Measurements from ENCODE around the gene FBXW7. TPM values are rescaled to one million over a fixed set of nuclear protein-coding genes. Genes with fewer than 3 reads are reported as not detected.

FBXW7 gene
- total RNA-seq, 1 experiment from 2014 or later, result 28.9 TPM

DNA sequence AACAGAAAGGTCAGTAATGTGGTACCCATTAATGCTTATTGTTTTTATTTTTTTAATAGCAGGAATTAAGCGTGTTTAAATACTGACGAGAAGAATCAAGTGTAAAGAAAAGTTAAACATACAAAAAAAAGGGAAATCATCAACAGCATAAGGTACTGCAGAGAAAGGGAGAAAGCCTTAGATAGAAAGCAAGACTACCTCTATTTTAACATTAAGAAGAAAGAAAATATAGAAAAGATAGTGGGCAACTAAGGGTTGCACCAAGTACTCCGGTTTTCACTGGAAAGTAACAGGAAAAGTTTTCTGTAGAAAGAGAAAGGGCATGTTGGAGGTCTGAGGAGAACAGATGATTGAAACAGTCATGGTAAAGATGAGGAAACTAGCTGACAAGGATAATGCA, 41.9 kb downstream of the FBXW7 start:
- H3K36me3 ChIP-seq, result no peaks in the 10 kb centered on the region
- H3K27ac ChIP-seq, result no peak overlapping the region
- no peaks in the 10 kb centered on the region for H3K27me3 ChIP-seq (replicated peaks)
- no peaks in the 10 kb centered on the region for H3K9me3 ChIP-seq (replicated peaks)
- H3K4me3 ChIP-seq, result no peak overlapping the region
- no peak for DNase-seq (ENCODE audit: low read depth in 1 of 2, low spot score in 2 of 2)
- no peaks in the 10 kb centered on the region for H3K4me1 ChIP-seq (replicated peaks)

- Histone ChIP-seq H3K9me3 (replicated peaks) (no peaks in the 10 kb centered on the region), H3K36me3 (no peaks in the 10 kb centered on the region), H3K4me3 (no peak overlapping the region), H3K27ac (no peak overlapping the region), H3K27me3 (replicated peaks) (no peaks in the 10 kb centered on the region), H3K4me1 (replicated peaks) (peaks cover 16% of the 10 kb centered on the region)
- no peak for DNase-seq (ENCODE audit: low read depth in 1 of 2, low spot score in 2 of 2)
Measured at GRCh38 chr4:152488246-152488645, 47.6 kb downstream of the FBXW7 start.

- Histone ChIP-seq H3K36me3 (no peaks in the 10 kb centered on the region), H3K9me3 (replicated peaks) (no peaks in the 10 kb centered on the region), H3K27ac (no peak overlapping the region), H3K4me3 (no peak overlapping the region), H3K4me1 (replicated peaks) (peaks cover 16% of the 10 kb centered on the region), H3K27me3 (replicated peaks) (no peaks in the 10 kb centered on the region)
- DNase-seq (ENCODE audit: low read depth in 1 of 2, low spot score in 2 of 2), result peak in 1 of 2 experiments; percentile 4
Measured at GRCh38 chr4:152486429-152487389, 49.2 kb downstream of the FBXW7 start.

GRCh38 chr4:152485726-152486276, 50.1 kb downstream of the FBXW7 start:
- no peak overlapping the region; the same call in 1 of the 2 replicates for H3K27ac ChIP-seq

GRCh38 chr4:152482211-152482610, 53.7 kb downstream of the FBXW7 start:
- H3K27ac ChIP-seq, result no peak overlapping the region
- H3K27me3 ChIP-seq (replicated peaks), result no peaks in the 10 kb centered on the region
- no peaks in the 10 kb centered on the region for H3K36me3 ChIP-seq
- no peak for DNase-seq (ENCODE audit: low read depth in 1 of 2, low spot score in 2 of 2)
- no peaks in the 10 kb centered on the region for H3K9me3 ChIP-seq (replicated peaks)
- H3K4me3 ChIP-seq, result no peak overlapping the region
- peaks cover 16% of the 10 kb centered on the region for H3K4me1 ChIP-seq (replicated peaks)

More at GRCh38 chr4:152485726-152486276, 50.1 kb downstream of the FBXW7 start:
- Histone ChIP-seq H3K4me1 (replicated peaks) (peaks cover 16% of the 10 kb centered on the region), H3K27me3 (replicated peaks) (no peaks in the 10 kb centered on the region), H3K36me3 (no peaks in the 10 kb centered on the region), H3K4me3 (no peak overlapping the region), H3K9me3 (replicated peaks) (no peaks in the 10 kb centered on the region)
- peak; percentile 41 to 55 for DNase-seq (ENCODE audit: low read depth in 1 of 2, low spot score in 2 of 2)

DNA sequence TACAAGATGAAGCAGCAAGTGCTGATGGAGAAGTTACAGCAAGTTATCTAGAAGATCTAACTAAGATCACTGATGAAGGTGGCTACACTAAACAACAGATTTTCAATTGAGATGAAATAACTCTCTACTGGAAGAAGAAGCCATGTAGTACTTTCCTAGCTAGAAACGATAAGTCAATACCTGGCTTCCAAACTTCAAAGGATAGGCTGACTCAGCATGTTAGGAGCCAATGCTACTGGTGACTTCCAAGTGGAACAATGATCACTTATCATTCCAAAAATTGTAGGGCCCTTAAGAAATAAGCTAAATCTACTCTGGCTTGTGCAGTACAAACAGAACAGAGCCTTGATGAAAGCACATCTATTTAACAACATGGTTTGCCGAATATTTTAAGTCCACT, 55.0 kb downstream of the FBXW7 start:
- no peaks in the 10 kb centered on the region for H3K27me3 ChIP-seq (replicated peaks)
- H3K4me3 ChIP-seq, result no peak overlapping the region
- H3K9me3 ChIP-seq (replicated peaks), result no peaks in the 10 kb centered on the region
- no peak overlapping the region for H3K27ac ChIP-seq
- no peaks in the 10 kb centered on the region for H3K36me3 ChIP-seq
- no peak for DNase-seq (ENCODE audit: low read depth in 1 of 2, low spot score in 2 of 2)
- peaks cover 6% of the 10 kb centered on the region for H3K4me1 ChIP-seq (replicated peaks)

DNA sequence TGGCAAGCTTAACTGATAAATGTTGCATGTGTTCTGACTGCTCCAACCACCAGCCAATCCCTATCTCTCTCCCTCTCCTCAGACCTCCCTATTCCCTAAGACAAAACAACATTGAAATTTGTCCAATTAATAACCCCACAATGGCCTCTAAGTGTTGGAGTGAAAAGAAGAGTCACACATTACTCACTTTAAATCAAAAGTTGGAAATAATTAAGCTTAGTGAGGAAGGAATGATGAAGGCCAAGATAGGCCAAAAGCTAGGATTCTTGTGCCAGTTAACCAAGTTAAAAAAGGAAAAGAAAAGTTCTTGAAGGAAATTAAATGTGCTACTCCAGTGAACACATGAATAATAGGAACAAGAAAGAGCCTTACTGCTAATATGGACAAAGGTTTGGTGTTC, 55.6 kb downstream of the FBXW7 start:
- no peak for DNase-seq (ENCODE audit: low read depth in 1 of 2, low spot score in 2 of 2)
- Histone ChIP-seq H3K36me3 (no peaks in the 10 kb centered on the region), H3K4me1 (replicated peaks) (peaks cover under 1% of the 10 kb centered on the region), H3K9me3 (replicated peaks) (no peaks in the 10 kb centered on the region), H3K4me3 (no peak overlapping the region), H3K27me3 (replicated peaks) (no peaks in the 10 kb centered on the region), H3K27ac (no peak overlapping the region)

- H3K9me3 ChIP-seq (replicated peaks), result no peaks in the 10 kb centered on the region
- H3K4me1 ChIP-seq (replicated peaks), result no peaks in the 10 kb centered on the region
- no peaks in the 10 kb centered on the region for H3K27me3 ChIP-seq (replicated peaks)
- H3K36me3 ChIP-seq, result no peaks in the 10 kb centered on the region
- DNase-seq (ENCODE audit: low read depth in 1 of 2, low spot score in 2 of 2), result no peak
- no peak overlapping the region for H3K4me3 ChIP-seq
- H3K27ac ChIP-seq, result no peak overlapping the region
Measured at GRCh38 chr4:152479428-152480026, 56.4 kb downstream of the FBXW7 start.

GRCh38 chr4:152478461-152479237, 57.2 kb downstream of the FBXW7 start:
- H3K4me1 ChIP-seq (replicated peaks), result no peaks in the 10 kb centered on the region
- DNase-seq (ENCODE audit: low read depth in 1 of 2, low spot score in 2 of 2), result no peak
- H3K9me3 ChIP-seq (replicated peaks), result no peaks in the 10 kb centered on the region
- H3K36me3 ChIP-seq, result no peaks in the 10 kb centered on the region
- no peaks in the 10 kb centered on the region for H3K27me3 ChIP-seq (replicated peaks)
- no peak overlapping the region for H3K27ac ChIP-seq
- no peak overlapping the region for H3K4me3 ChIP-seq

GRCh38 chr4:152476796-152477195, 59.1 kb downstream of the FBXW7 start:
- H3K4me1 ChIP-seq (replicated peaks), result no peaks in the 10 kb centered on the region
- H3K27ac ChIP-seq, result no peak overlapping the region
- no peaks in the 10 kb centered on the region for H3K27me3 ChIP-seq (replicated peaks)
- DNase-seq (ENCODE audit: low read depth in 1 of 2, low spot score in 2 of 2), result no peak
- no peaks in the 10 kb centered on the region for H3K36me3 ChIP-seq
- H3K4me3 ChIP-seq, result no peak overlapping the region
- H3K9me3 ChIP-seq (replicated peaks), result no peaks in the 10 kb centered on the region

- no peaks in the 10 kb centered on the region for H3K27me3 ChIP-seq (replicated peaks)
- H3K27ac ChIP-seq, result no peak overlapping the region
- no peaks in the 10 kb centered on the region for H3K4me1 ChIP-seq (replicated peaks)
- H3K36me3 ChIP-seq, result no peaks in the 10 kb centered on the region
- no peak overlapping the region for H3K4me3 ChIP-seq
- H3K9me3 ChIP-seq (replicated peaks), result no peaks in the 10 kb centered on the region
- no peak for DNase-seq (ENCODE audit: low read depth in 1 of 2, low spot score in 2 of 2)
Measured at GRCh38 chr4:152471251-152471792, 64.6 kb downstream of the FBXW7 start.

GRCh38 chr4:152468408-152468807, 67.5 kb downstream of the FBXW7 start:
- Histone ChIP-seq H3K36me3 (no peaks in the 10 kb centered on the region), H3K4me1 (replicated peaks) (no peaks in the 10 kb centered on the region), H3K9me3 (replicated peaks) (no peaks in the 10 kb centered on the region), H3K27me3 (replicated peaks) (no peaks in the 10 kb centered on the region), H3K4me3 (no peak overlapping the region), H3K27ac (no peak overlapping the region)
- DNase-seq (ENCODE audit: low read depth in 1 of 2, low spot score in 2 of 2), result no peak

- no peaks in the 10 kb centered on the region for H3K9me3 ChIP-seq (replicated peaks)
Measured at GRCh38 chr4:152467101-152467500, 68.8 kb downstream of the FBXW7 start.

More at GRCh38 chr4:152467101-152467500, 68.8 kb downstream of the FBXW7 start:
- Histone ChIP-seq H3K36me3 (no peaks in the 10 kb centered on the region), H3K4me1 (replicated peaks) (no peaks in the 10 kb centered on the region), H3K4me3 (no peak overlapping the region), H3K27me3 (replicated peaks) (no peaks in the 10 kb centered on the region), H3K27ac (no peak overlapping the region)
- DNase-seq (ENCODE audit: low read depth in 1 of 2, low spot score in 2 of 2), result no peak
